ENCODE measurements around the gene SDF4. TPM values are rescaled to one million over a fixed set of nuclear protein-coding genes. Genes with fewer than 3 reads are reported as not detected.

SDF4 gene
- total RNA-seq, 1 donor from 2014 or later, result 93.8 TPM

GRCh38 chr1:1240348-1240732 is 8.5 kb upstream of the SDF4 start:
- no peaks in the 10 kb centered on the region for H3K36me3 Mint-ChIP-seq (ENCODE audit: low read depth)
- peaks cover 4% of the 10 kb centered on the region for H3K27me3 Mint-ChIP-seq (ENCODE audit: low read depth)
- no peak for DNase-seq (ENCODE audit: low read depth, low spot score)
- no peak for TF ChIP-seq CTCF (conservative IDR thresholded peaks at IDR 0.05)
- H3K27ac Mint-ChIP-seq (ENCODE audit: unreplicated experiment), result no peak overlapping the region
- H3K4me3 Mint-ChIP-seq, result no peak overlapping the region
- H3K4me1 Mint-ChIP-seq, result no peaks in the 10 kb centered on the region
- no peaks in the 10 kb centered on the region for H3K9me3 Mint-ChIP-seq

- H3K9me3 Mint-ChIP-seq, result no peaks in the 10 kb centered on the region
- H3K4me1 Mint-ChIP-seq, result peaks cover under 1% of the 10 kb centered on the region
- peak; percentile 52 for DNase-seq (ENCODE audit: low read depth, low spot score)
- no peak for TF ChIP-seq CTCF (conservative IDR thresholded peaks at IDR 0.05)
- no peak overlapping the region for H3K4me3 Mint-ChIP-seq
- no peaks in the 10 kb centered on the region for H3K36me3 Mint-ChIP-seq (ENCODE audit: low read depth)
- H3K27ac Mint-ChIP-seq (ENCODE audit: unreplicated experiment), result no peak overlapping the region
- H3K27me3 Mint-ChIP-seq (ENCODE audit: low read depth), result peaks cover 4% of the 10 kb centered on the region
Measured at GRCh38 chr1:1239614-1240347, 8.0 kb upstream of the SDF4 start.

- Mint-ChIP-seq H3K27ac (ENCODE audit: unreplicated experiment) (no peak overlapping the region), H3K4me1 (peaks cover 5% of the 10 kb centered on the region), H3K27me3 (ENCODE audit: low read depth) (peaks cover 4% of the 10 kb centered on the region), H3K36me3 (ENCODE audit: low read depth) (peaks cover 3% of the 10 kb centered on the region), H3K9me3 (no peaks in the 10 kb centered on the region), H3K4me3 (peak overlapping the region; percentile 67)
- DNase-seq (ENCODE audit: low read depth, low spot score), result no peak
- no peak for TF ChIP-seq CTCF (conservative IDR thresholded peaks at IDR 0.05)
Measured at GRCh38 chr1:1239227-1239613, 7.4 kb upstream of the SDF4 start.

- Mint-ChIP-seq H3K36me3 (ENCODE audit: low read depth) (peaks cover 6% of the 10 kb centered on the region), H3K27me3 (ENCODE audit: low read depth) (peaks cover 4% of the 10 kb centered on the region), H3K4me3 (peak overlapping the region; percentile 67), H3K4me1 (peaks cover 10% of the 10 kb centered on the region), H3K27ac (ENCODE audit: unreplicated experiment) (no peak overlapping the region), H3K9me3 (no peaks in the 10 kb centered on the region)
- no peak for TF ChIP-seq CTCF (conservative IDR thresholded peaks at IDR 0.05)
- DNase-seq (ENCODE audit: low read depth, low spot score), result no peak
Measured at GRCh38 chr1:1238702-1239178, 6.9 kb upstream of the SDF4 start.

- H3K27me3 Mint-ChIP-seq (ENCODE audit: low read depth), result peaks cover 4% of the 10 kb centered on the region
- H3K9me3 Mint-ChIP-seq, result peaks cover 2% of the 10 kb centered on the region
Measured at GRCh38 chr1:1237874-1238701, 6.3 kb upstream of the SDF4 start.

More at GRCh38 chr1:1237874-1238701, 6.3 kb upstream of the SDF4 start:
- H3K36me3 Mint-ChIP-seq (ENCODE audit: low read depth), result peaks cover 11% of the 10 kb centered on the region
- no peak for DNase-seq (ENCODE audit: low read depth, low spot score)
- H3K4me1 Mint-ChIP-seq, result peaks cover 15% of the 10 kb centered on the region
- no peak overlapping the region for H3K4me3 Mint-ChIP-seq
- TF ChIP-seq CTCF (conservative IDR thresholded peaks at IDR 0.05), result no peak
- H3K27ac Mint-ChIP-seq (ENCODE audit: unreplicated experiment), result no peak overlapping the region
